ENCODE measurements around the gene PDP2. TPM values are rescaled to one million over a fixed set of nuclear protein-coding genes. Genes with fewer than 3 reads are reported as not detected.

PDP2 gene
- total and polyA plus RNA-seq, 10 of the 15 experiments (the other 5 are each of a cell fraction or from before 2014, with no cell fraction given) = 1.9 to 31.1 (median 6.2) TPM

- BruUV-seq (replicated peaks) = no TSS peak
- no peak for ATAC-seq
- Histone ChIP-seq H3K27ac (ENCODE audit: control insufficient read depth, insufficient read depth) (no peak overlapping the region), H3K9me3 (replicated peaks; ENCODE audit: control insufficient read depth, insufficient read depth, low read length) (no peaks in the 10 kb centered on the region), H4K20me1 (ENCODE audit: control insufficient read depth, insufficient read depth) (no peaks in the 10 kb centered on the region), H3K9ac (ENCODE audit: control insufficient read depth, insufficient read depth, low read length) (peak overlapping the region; percentile 36; the same call in 1 of the 2 replicates), H3K27me3 (replicated peaks in 1 of 2; ENCODE audit: control insufficient read depth in 2 of 2, insufficient read depth in 2 of 2, low read length in 1 of 2) (no peaks in the 10 kb centered on the region), H3K36me3 (ENCODE audit: control insufficient read depth in 2 of 2, insufficient read depth in 2 of 2, low read length in 1 of 2) (no peaks in the 10 kb centered on the region), H3K79me2 (ENCODE audit: control insufficient read depth, insufficient read depth, low read length) (no peaks in the 10 kb centered on the region), H2AFZ (ENCODE audit: control insufficient read depth, low read depth, low read length) (peak overlapping the region; percentile 92), H3K4me3 (peak overlapping the region; percentile 65; the same call in 1 of the 2 replicates), H3K4me1 (ENCODE audit: control insufficient read depth, insufficient read depth, low read length) (peaks cover 16% of the 10 kb centered on the region), H3K4me2 (ENCODE audit: control insufficient read depth, insufficient read depth) (peak overlapping the region; percentile 73)
- RAD21 ChIA-PET (ENCODE audit: unreplicated experiment) = interaction anchor here (0.9 to 2.2 kb wide), 8 partner anchors 9 to 466 kb away, joined by 3 to 12 read pairs (median 3); partner anchors contain the start of gene NAE1
- peak; percentile 31 for FAIRE-seq
- no peak for DNase-seq (ENCODE audit: low read depth, low spot score)
- 43% methylated on average over 4 of the region's 4 CpGs for WGBS (ENCODE audit: insufficient coverage, insufficient replicate concordance, low lambda C conversion rate, missing lambda C conversion rate)
- TF ChIP-seq POLR2AphosphoS5 (IDR thresholded peaks at IDR 0.05; ENCODE audit: low read length) (no peak), SMAD1 (IDR thresholded peaks at IDR 0.05; ENCODE audit: low read depth, partially characterized antibody) (no peak), MTA2 (IDR thresholded peaks at IDR 0.05; ENCODE audit: low read depth) (no peak), PAX8 (IDR thresholded peaks at IDR 0.05) (no peak), YY1 (IDR thresholded peaks at IDR 0.05; ENCODE audit: low read depth, low read length) (no peak), NR2C2 (IDR thresholded peaks at IDR 0.05; ENCODE audit: borderline replicate concordance, control insufficient read depth, insufficient read length, low read depth) (no peak), ZNF384 (IDR thresholded peaks at IDR 0.05; ENCODE audit: borderline replicate concordance, low read depth, low read length) (no peak), NRF1 (conservative IDR thresholded peaks at IDR 0.05; ENCODE audit: low read depth, low read length) (no peak), KDM1A (IDR thresholded peaks at IDR 0.05; ENCODE audit: borderline replicate concordance) (no peak), YBX1 (IDR thresholded peaks at IDR 0.05) (no peak), SIN3A (IDR thresholded peaks at IDR 0.05; ENCODE audit: low read depth, low read length) (no peak), CBX5 (IDR thresholded peaks at IDR 0.05; ENCODE audit: low read depth) (no peak), NR2C1 (IDR thresholded peaks at IDR 0.05) (no peak), SPI1 (IDR thresholded peaks at IDR 0.05; ENCODE audit: borderline replicate concordance, insufficient read depth, low read depth, low read length) (no peak), HDAC2 (IDR thresholded peaks at IDR 0.05) (no peak), JUND (IDR thresholded peaks at IDR 0.05; ENCODE audit: low read depth, low read length) (no peak)
- TF ChIP-seq, protein P1, sequence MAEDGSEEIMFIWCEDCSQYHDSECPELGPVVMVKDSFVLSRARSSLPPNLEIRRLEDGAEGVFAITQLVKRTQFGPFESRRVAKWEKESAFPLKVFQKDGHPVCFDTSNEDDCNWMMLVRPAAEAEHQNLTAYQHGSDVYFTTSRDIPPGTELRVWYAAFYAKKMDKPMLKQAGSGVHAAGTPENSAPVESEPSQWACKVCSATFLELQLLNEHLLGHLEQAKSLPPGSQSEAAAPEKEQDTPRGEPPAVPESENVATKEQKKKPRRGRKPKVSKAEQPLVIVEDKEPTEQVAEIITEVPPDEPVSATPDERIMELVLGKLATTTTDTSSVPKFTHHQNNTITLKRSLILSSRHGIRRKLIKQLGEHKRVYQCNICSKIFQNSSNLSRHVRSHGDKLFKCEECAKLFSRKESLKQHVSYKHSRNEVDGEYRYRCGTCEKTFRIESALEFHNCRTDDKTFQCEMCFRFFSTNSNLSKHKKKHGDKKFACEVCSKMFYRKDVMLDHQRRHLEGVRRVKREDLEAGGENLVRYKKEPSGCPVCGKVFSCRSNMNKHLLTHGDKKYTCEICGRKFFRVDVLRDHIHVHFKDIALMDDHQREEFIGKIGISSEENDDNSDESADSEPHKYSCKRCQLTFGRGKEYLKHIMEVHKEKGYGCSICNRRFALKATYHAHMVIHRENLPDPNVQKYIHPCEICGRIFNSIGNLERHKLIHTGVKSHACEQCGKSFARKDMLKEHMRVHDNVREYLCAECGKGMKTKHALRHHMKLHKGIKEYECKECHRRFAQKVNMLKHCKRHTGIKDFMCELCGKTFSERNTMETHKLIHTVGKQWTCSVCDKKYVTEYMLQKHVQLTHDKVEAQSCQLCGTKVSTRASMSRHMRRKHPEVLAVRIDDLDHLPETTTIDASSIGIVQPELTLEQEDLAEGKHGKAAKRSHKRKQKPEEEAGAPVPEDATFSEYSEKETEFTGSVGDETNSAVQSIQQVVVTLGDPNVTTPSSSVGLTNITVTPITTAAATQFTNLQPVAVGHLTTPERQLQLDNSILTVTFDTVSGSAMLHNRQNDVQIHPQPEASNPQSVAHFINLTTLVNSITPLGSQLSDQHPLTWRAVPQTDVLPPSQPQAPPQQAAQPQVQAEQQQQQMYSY (CRISPR knock-in tag; IDR thresholded peaks at IDR 0.05) = no peak
- TF ChIP-seq, protein P2, sequence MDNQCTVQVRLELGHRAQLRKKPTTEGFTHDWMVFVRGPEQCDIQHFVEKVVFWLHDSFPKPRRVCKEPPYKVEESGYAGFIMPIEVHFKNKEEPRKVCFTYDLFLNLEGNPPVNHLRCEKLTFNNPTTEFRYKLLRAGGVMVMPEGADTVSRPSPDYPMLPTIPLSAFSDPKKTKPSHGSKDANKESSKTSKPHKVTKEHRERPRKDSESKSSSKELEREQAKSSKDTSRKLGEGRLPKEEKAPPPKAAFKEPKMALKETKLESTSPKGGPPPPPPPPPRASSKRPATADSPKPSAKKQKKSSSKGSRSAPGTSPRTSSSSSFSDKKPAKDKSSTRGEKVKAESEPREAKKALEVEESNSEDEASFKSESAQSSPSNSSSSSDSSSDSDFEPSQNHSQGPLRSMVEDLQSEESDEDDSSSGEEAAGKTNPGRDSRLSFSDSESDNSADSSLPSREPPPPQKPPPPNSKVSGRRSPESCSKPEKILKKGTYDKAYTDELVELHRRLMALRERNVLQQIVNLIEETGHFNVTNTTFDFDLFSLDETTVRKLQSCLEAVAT (IDR thresholded peaks at IDR 0.05) = no peak
- TF ChIP-seq, protein P3, sequence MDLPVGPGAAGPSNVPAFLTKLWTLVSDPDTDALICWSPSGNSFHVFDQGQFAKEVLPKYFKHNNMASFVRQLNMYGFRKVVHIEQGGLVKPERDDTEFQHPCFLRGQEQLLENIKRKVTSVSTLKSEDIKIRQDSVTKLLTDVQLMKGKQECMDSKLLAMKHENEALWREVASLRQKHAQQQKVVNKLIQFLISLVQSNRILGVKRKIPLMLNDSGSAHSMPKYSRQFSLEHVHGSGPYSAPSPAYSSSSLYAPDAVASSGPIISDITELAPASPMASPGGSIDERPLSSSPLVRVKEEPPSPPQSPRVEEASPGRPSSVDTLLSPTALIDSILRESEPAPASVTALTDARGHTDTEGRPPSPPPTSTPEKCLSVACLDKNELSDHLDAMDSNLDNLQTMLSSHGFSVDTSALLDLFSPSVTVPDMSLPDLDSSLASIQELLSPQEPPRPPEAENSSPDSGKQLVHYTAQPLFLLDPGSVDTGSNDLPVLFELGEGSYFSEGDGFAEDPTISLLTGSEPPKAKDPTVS (IDR thresholded peaks at IDR 0.05; ENCODE audit: low read depth, low read length) = no peak
- POLR2A ChIA-PET = interaction anchor here (0.8 kb wide), 1 partner anchor 287 kb away, joined by 3 read pairs; no protein-coding TSS in a partner anchor
- intact Hi-C loops (cut with micrococcal nuclease; ENCODE audit: unreplicated experiment) = loop anchor here (2.0 kb wide), 1 partner anchor 144 kb away; no protein-coding TSS in a partner anchor
- CTCF ChIA-PET = interaction anchor here (0.8 to 2.2 kb wide), 27 partner anchors 9 to 466 kb away, joined by 3 to 14 read pairs (median 4); partner anchors contain the start of genes CIAO2B, DYNC1LI2 and NAE1
- SMC1A ChIA-PET (ENCODE audit: uncharacterized antibody, unreplicated experiment) = interaction anchor here (0.5 to 1.6 kb wide), 4 partner anchors 10 to 316 kb away, joined by 3 to 5 read pairs (median 4); partner anchors contain the start of gene NAE1
- in situ Hi-C loops (cut with MboI) = no loop called here
Measured at GRCh38 chr16:66872559-66872942, 7.8 kb upstream of the PDP2 start.

All from GM12878 (cell line).